Prostate gland (tissue), 2 donors: ENCODE results near the gene SMOC1.

Experiments
- CTCF ChIP-seq, 4 experiments: fragments of 200-600 bp in 2 of 4; fragments of 450-650 bp in 2 of 4; sonication (generic) in 2 of 4; IDR thresholded peaks; 1 replicate in 3 of 4; 2 replicates in 1 of 4; pipeline ENCODE4 v1.5.1; 2016 to 2019; ENCODE audit warnings: antibody characterized with exemption in 4 of 4, mild to moderate bottlenecking in 2 of 4, moderate library complexity in 2 of 4
- POLR2AphosphoS5 ChIP-seq: sonication (generic); formaldehyde crosslinking; IDR thresholded peaks from one replicate; pipeline ENCODE4 v1.6.1; 2017; ENCODE audit warnings: antibody characterized with exemption

DNA sequence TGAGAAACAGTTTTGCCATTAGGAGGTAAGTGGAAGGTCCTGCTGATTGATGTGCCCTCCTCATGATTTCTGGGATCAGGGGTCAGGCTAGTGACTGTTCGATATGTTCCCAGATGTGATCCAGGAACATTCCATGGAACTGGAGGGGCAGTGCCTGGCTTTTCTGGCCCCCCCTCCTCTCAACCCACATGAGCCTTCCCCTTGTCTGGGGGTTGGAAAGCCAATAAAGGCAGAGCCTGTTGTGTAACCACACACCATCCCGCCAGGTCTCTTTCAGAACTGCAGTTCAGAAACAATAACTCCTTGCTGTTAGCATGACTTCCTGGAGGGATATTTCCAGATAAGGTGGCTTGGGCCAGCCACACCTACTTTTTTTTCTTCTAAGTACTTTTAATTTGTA, 17.8 kb downstream of the SMOC1 start:
- no peak for TF ChIP-seq CTCF (IDR thresholded peaks at IDR 0.05)
- no peak for TF ChIP-seq POLR2AphosphoS5
